Globus pallidus (tissue), 1 donor: ENCODE measurements around the gene ATP10D.
"Not testable (repeated sequence)": the region's sequence is repeated elsewhere in the genome, so short reads cannot be mapped to it uniquely, and the experiment has no call there.

Source experiments
- DNase-seq: peaks from one replicate; pipeline ENCODE4 v3.0.0-alpha.2; 2015; ENCODE audit warnings: low spot score

ATP10D gene

DNA sequence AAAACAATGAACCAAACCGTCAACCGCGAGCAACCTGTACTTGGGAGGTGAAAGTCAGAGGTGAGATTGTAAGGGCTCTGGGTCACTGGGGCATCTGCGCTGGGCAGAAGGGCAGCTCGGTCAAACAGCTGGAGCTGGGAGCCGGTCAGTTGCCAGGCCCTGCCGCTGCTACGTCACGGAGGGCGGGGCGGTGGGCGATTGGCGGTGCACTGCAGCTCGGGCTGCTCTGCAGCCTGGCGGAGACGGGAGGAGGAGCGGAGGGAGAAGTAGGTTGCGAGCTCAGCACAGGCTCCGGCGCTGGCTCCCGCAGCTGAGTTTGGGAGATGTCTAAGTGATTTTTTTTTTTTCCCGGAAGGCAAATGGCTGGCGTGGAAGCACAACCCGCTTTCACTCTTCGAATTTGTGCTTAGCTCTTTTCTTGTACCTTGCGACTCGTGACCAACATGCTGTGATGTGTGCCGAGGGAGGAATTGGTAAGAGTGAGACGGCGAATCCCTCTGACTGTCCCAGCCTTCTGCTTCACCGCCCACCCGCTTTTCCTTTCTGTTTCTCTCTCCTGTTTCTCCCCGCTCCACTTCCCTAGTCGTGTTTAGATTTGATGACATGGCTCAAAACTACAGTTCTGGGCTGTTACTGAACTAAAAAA is at the start of gene ATP10D:
ATP10D (plus strand) TSS at position 229 of the 646 bp plus-strand sequence. CDS start 27,266 bp downstream, outside the sequence.
- DNase-seq: peak; percentile 96

DNA sequence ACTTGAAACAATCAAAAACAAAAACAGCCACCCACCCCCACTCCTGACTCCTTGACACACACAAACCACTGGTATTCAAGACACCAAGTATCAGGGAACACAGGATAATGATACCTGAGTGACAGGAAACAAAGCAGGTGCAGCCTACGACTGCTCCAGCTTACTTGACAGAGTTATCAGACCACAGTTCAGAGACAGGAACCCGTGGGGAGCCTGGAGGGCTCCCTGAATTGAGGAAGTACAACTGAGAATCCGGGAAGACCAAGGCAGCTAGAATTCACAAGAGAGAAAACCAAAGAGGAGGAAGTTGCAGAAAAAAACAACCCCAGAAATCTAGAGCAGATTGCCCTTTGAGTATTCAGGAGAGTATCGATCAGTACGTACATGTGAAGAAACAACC is 42.1 kb upstream of the ATP10D start:
- peak; percentile 54 for DNase-seq

GRCh38 chr4:47444031-47444430 is 41.0 kb upstream of the ATP10D start:
- DNase-seq: no peak

DNA sequence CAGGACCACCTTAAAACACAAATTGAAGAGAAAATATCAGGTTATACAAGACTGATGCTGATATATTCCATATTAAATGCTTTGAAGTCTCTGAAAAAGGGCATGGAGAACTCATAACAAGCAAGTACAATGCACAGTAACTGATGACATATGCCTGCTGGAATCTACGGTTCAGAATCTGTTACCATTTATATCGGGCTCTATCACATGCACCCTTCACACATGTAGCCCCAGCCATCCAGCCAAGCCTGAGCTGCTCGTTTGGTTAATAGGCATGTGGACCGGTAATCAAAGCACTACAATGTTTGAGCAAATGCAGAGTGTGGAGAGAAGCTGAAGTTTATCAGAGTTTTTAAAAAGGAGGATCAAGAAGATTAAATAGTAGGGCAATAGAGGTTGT is 33.4 kb upstream of the ATP10D start:
- DNase-seq: no peak

GRCh38 chr4:47462799-47463234 is 22.3 kb upstream of the ATP10D start:
- peak; percentile 43 for DNase-seq

GRCh38 chr4:47463235-47463956 is 21.7 kb upstream of the ATP10D start, which contains the start of gene COMMD8:
COMMD8 (minus strand) TSS chr4:47463702; CDS start chr4:47463651, 51 bp downstream.
- DNase-seq: peak; percentile 95

GRCh38 chr4:47465004-47465403 is 20.1 kb upstream of the ATP10D start:
- DNase-seq: no peak

DNA sequence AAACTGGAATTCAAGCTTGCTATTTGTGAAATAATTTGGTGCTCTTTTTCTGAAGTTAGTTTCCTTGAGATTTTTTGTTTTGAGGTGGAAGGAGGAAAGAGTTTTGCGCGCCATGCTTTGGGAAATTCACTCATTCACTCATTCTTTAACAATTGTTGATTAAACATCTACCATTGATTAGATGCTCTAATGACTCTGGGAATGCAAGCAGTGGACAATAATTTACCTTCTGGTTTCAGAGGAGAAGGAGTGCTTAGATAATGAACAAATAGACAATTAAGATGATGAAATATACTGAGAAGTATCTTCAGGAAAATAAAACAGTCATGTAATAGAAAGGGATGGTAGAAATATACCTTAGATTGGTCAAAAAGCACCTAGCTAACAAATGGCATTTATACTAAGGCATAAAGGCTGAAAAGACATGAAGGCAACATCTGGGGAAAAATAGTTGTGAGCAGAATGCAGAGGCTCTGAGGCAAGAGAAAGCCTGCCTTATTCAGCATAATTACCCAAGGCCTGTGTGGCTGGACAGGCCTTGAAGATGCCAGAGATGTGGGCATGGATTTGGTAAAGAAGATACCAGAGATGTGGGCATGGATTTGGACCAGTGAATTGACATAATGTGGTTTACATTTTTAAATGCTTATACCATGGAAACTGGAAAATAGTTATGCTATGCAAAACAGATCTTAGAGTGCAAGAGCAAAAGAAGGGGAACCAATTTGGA is 18.9 kb upstream of the ATP10D start:
- DNase-seq: no peak

DNA sequence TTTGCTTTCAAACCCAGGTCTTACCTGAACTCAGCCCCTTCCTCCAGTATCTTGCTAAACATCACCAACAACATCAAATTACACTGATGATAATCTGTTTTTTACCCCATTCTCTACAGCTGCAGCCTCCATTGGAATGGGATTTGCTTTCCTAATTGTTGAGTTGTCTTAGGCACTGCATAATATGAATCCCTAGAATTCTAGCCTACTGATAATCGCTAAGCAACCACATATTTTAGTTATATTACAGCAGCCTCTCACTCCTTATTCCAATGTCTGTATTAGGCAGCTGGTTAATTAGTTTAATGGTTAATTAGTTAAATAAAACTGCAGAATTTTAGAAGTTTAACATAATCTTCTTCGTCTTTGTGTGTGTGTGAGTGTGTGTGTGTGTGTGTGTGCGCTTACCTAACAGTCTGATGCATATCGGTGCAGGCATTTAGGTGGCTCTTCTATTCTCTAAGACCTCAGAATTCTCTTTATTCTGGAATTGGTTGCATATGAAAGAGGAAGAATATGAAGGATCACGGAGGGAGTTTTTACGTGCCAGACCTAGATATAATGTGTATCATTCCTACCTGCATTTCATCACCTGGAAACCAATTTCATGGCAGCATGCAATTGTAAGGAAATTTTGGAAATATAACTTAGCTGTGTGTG is 16.2 kb upstream of the ATP10D start:
- DNase-seq: no peak

DNA sequence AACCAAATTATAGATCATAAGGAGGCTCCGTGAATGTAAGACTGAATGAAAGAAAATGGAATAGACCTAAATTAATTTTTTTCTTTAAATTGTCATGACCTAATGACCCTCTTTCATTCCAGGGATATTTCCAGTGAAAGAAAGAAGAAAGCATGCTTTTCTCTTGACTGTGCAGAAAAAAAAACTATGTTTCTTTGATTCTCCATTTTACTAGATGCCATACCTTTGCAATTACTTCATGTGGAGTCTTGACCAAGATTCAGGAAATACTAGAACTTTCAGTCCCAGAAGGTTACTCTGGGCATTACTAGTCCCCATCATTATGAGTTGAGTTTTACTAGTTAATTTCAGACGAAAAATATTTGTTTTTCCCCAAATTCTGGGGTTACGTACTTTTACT is 15.1 kb upstream of the ATP10D start:
- DNase-seq: no peak

DNA sequence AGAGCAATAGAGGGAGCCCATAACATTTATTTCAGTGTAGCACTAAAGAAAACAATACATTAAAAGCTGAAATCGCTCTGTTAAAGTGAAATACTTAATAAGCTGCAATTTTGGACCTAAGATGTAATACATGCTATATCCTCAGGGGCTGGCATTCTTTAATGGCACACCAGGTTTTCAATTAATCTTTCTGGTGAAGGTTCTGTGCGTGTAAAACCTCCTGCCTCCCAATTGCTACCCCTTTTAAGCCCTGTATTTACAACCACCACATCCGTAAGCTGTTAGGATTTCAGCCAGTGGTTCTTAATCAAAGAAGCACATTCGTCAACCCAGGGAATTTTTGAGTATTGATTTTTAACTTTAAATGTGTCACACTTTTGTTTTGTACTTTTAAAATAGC is 14.0 kb upstream of the ATP10D start:
- no peak for DNase-seq

DNA sequence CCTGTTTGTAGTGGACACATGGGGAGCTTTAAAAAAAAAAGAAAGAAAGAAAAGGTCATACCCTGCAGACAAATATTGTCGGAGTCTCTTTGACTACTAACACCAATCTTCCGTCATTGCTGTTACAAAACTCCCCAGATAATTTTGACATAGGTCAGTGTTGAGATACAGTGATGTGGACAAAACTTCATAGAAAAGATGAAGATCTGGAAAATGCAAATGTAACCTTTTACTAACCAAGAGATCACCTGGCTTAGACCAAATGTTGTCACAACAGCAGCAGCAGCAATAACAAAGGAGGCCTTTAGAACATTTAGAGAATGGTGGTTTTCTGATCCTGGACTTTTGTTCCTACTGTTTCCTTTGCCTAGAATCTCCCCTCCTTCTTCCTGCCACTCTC is 13.5 kb upstream of the ATP10D start:
- DNase-seq: no peak

- no peak for DNase-seq
Observed at GRCh38 chr4:47473141-47473750, 11.8 kb upstream of the ATP10D start.

- no peak for DNase-seq
Observed at GRCh38 chr4:47474799-47475198, 10.3 kb upstream of the ATP10D start.

GRCh38 chr4:47475411-47475810 is 9.7 kb upstream of the ATP10D start:
- DNase-seq: no peak

DNA sequence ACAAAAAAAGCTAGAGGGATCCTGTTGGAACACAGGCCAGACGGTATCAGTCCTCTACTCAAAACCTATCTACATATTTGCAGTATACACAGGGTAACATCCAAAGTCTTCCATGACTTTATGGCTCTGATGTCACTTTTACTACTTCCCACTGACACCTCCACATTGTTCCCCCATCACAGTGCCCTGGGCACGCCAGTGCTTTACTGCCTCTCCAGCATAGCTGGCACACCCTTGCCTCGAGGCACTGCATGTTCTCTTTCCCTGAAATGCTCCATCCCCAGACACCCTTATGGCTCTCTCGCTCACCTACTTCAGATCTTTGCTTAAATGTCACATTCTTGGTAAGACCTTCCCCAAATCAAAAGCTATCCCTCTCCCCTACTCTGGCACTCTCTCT is 6.3 kb upstream of the ATP10D start:
- no peak for DNase-seq

GRCh38 chr4:47482326-47482725 is 2.7 kb upstream of the ATP10D start:
- no peak for DNase-seq

DNA sequence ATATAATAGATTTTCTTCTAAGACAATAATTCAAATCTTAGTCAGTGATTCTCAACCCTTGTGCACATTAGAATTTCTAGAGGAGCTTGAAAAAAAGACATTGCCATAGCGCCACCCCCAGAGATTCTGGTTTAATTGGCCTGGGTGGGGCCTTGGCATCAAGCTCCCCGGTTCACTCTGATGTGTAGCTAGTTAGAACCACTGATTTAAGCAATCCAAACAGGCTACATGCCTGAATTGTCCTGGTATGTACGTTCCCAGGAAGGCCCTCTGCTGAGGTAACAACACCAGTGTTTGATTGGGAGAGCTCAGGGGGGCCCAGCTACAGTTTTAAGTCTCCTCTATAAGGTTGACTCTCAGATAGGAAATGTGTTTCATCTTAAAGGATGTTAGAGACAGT is 1.3 kb upstream of the ATP10D start:
- no peak for DNase-seq

- no peak for DNase-seq
Observed at GRCh38 chr4:47484168-47484567, 907 bp upstream of the ATP10D start.

GRCh38 chr4:47485768-47486167 is 693 bp downstream of the ATP10D start:
- no peak for DNase-seq

GRCh38 chr4:47486231-47486673 is 1.2 kb downstream of the ATP10D start:
- DNase-seq: no peak

- DNase-seq: not testable (repeated sequence)
Observed at GRCh38 chr4:47486727-47487126, 1.7 kb downstream of the ATP10D start.
